PC-3 (cell line): Measurements from ENCODE around the gene EMSY. TPM values are rescaled to one million over a fixed set of nuclear protein-coding genes. Genes with fewer than 3 reads are reported as not detected.

Source experiments
- ATAC-seq: fragments of 200-7000 bp; cut with Tn5 transposase; 2 replicates; pipeline ENCODE4 v1.9.1; 2020; ENCODE audit warnings: mild to moderate bottlenecking, moderate library complexity
- BruUV-seq: library from RNA; stranded (reverse); fragments of 400-500 nt; replicated peaks from 2 replicates; lab custom pipeline; 2021; lab: Mats Ljungman, UMichigan
- CTCF ChIA-PET: fragments of 300-600 bp; sonication (Branson Sonifier 250); formaldehyde crosslinking; loops from one replicate; lab custom pipeline; 2022; ENCODE audit warnings: antibody characterized with exemption; lab: Charles Lee
- POLR2A ChIA-PET: fragments of 300-600 bp; sonication (Branson Sonifier 250); formaldehyde crosslinking; loops from one replicate; lab custom pipeline; 2022; ENCODE audit warnings: antibody characterized with exemption; ENCODE audit not compliant: unreplicated experiment; lab: Charles Lee
- DNase-seq: peaks from one replicate; pipeline ENCODE4 v3.0.0-alpha.2; 2015
- H2AFZ ChIP-seq: fragments of 300-600 bp; sonication (generic); 2 replicates; pipeline ENCODE4 v1.6.0; 2016; ENCODE audit warnings: antibody characterized with exemption, low read length
- H3F3A ChIP-seq: fragments of 300-600 bp; sonication (generic); one replicate; pipeline ENCODE4 v1.6.0; 2017; ENCODE audit warnings: antibody characterized with exemption, low read length, control low read depth, mild to moderate bottlenecking; ENCODE audit not compliant: unreplicated experiment
- H3K27ac ChIP-seq: fragments of 300-600 bp; sonication (generic); 2 replicates; pipeline ENCODE4 v1.5.1; 2016; ENCODE audit warnings: mild to moderate bottlenecking, low read length
- H3K27me3 ChIP-seq: fragments of 300-600 bp; sonication (generic); 2 replicates; pipeline ENCODE4 v1.6.1; 2016; ENCODE audit warnings: low read length, mixed read lengths
- H3K36me3 ChIP-seq: fragments of 300-600 bp; sonication (generic); 2 replicates; pipeline ENCODE4 v1.6.1; 2016; ENCODE audit warnings: low read depth, mixed run types, low read length, mixed read lengths
- H3K4me1 ChIP-seq: fragments of 300-600 bp; sonication (generic); 2 replicates; pipeline ENCODE4 v1.5.1; 2016; ENCODE audit warnings: low read length; ENCODE audit not compliant: insufficient read depth
- H3K4me2 ChIP-seq: fragments of 300-600 bp; sonication (generic); 2 replicates; pipeline ENCODE4 v1.6.0; 2016; ENCODE audit warnings: low read length
- H3K4me3 ChIP-seq: fragments of 300-600 bp; sonication (generic); 2 replicates; pipeline ENCODE4 v1.5.1; 2016; ENCODE audit warnings: mild to moderate bottlenecking, low read length, mixed read lengths
- H3K79me2 ChIP-seq: fragments of 300-600 bp; sonication (generic); 2 replicates; pipeline ENCODE4 v1.6.1; 2017; ENCODE audit warnings: low read length, mixed read lengths
- H3K9ac ChIP-seq: fragments of 300-600 bp; sonication (generic); 2 replicates; pipeline ENCODE4 v1.6.0; 2016; ENCODE audit warnings: mild to moderate bottlenecking, low read length
- H3K9me2 ChIP-seq: fragments of 300-600 bp; sonication (generic); replicated peaks from 2 replicates; pipeline ENCODE4 v1.6.1; 2016; ENCODE audit warnings: mixed run types, low read length, mixed read lengths
- H3K9me3 ChIP-seq: fragments of 300-600 bp; sonication (generic); 2 replicates; pipeline ENCODE4 v1.6.1; 2016; ENCODE audit warnings: low read length, mixed read lengths
- H4K20me1 ChIP-seq: fragments of 300-600 bp; sonication (generic); 2 replicates; pipeline ENCODE4 v1.6.1; 2016; ENCODE audit warnings: low read length, mixed read lengths
- CTCF ChIP-seq: fragments of 300-600 bp; sonication (generic); conservative IDR thresholded peaks from 2 replicates; pipeline ENCODE4 v1.5.1; 2017; ENCODE audit warnings: antibody characterized with exemption, low read depth, mild to moderate bottlenecking, low read length
- EZH2 ChIP-seq: fragments of 300-600 bp; sonication (generic); IDR thresholded peaks from one replicate; pipeline ENCODE4 v1.6.1; 2017; ENCODE audit warnings: antibody characterized with exemption, mild to moderate bottlenecking, low read length; ENCODE audit not compliant: unreplicated experiment
- EZH2phosphoT487 ChIP-seq: fragments of 300-600 bp; sonication (generic); IDR thresholded peaks from 2 replicates; pipeline ENCODE4 v1.6.1; 2018; ENCODE audit warnings: mild to moderate bottlenecking, antibody characterized with exemption, low read length, borderline replicate concordance
- intact Hi-C: fragments of 100-400 bp; cut with micrococcal nuclease; formaldehyde crosslinking; loops from 2 replicates; pipeline ENCODE4 v1.9.0; 2023
- total RNA-seq: library from RNA; depleted of rRNA; stranded (reverse); fragments of >200 nt; gene quantifications from 2 replicates; pipeline ENCODE4 v1.2.3, GENCODE V29; 2014

EMSY gene
- total RNA-seq, 1 experiment from 2014 or later, result 51.1 TPM

DNA sequence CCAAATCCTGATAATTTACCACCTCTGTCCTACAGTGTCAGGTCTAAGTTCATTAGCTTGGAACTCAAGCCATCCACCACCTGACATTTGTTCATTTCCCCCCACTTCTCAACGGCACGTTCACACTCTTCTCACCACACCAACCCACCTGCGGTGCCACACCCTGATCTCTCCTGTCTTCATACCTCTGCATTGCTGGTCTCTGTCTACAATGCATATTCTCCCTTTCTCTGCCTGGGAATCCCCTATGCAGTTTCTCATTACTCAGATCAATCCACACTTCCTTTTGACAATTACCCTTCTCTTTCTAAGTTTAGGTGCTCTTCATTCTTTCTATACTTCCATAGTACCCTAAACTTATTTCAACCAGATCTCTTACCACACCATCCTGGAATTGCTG is 20.4 kb upstream of the EMSY start:
- intact Hi-C loops, result no loop called here
- Histone ChIP-seq H3K36me3 (no peaks in the 10 kb centered on the region), H3K27me3 (no peaks in the 10 kb centered on the region), H3K4me2 (no peak overlapping the region), H3K79me2 (no peaks in the 10 kb centered on the region), H3K4me3 (no peak overlapping the region), H3K4me1 (no peaks in the 10 kb centered on the region), H3K9me2 (no peaks in the 10 kb centered on the region), H3K9me3 (no peaks in the 10 kb centered on the region), H3K9ac (no peak overlapping the region), H3K27ac (no peak overlapping the region), H3F3A (no peaks in the 10 kb centered on the region), H4K20me1 (no peaks in the 10 kb centered on the region), H2AFZ (no peak overlapping the region)
- no TSS peak for BruUV-seq
- ChIA-PET CTCF (no interaction called here), POLR2A (no interaction called here)
- no peak for ATAC-seq
- no peak for TF ChIP-seq EZH2
- TF ChIP-seq EZH2phosphoT487, result no peak
- no peak for DNase-seq

DNA sequence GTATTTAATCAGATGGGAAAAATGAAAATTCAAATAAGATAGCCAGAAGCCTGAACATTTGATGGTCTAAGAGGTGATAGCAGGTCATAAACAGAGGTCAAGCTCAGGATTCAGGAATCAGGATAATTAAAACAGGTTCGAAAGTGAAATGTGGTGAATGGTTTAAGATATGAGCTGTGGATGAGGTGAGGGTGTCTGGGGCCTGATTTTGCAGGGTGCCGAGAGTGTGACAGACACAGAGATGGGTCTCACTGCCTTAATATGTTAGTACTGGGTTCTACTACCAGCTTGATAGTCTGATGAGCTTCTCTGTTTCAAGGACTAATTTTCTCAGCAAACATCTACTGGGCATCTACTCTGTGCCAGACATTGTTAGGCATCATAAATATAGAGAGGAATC is 19.9 kb upstream of the EMSY start:
- Histone ChIP-seq H2AFZ (no peak overlapping the region), H3K79me2 (no peaks in the 10 kb centered on the region), H4K20me1 (no peaks in the 10 kb centered on the region), H3K4me2 (no peak overlapping the region), H3K9ac (no peak overlapping the region), H3K36me3 (no peaks in the 10 kb centered on the region), H3K9me3 (no peaks in the 10 kb centered on the region), H3K4me3 (no peak overlapping the region), H3F3A (no peaks in the 10 kb centered on the region), H3K27ac (no peak overlapping the region), H3K9me2 (no peaks in the 10 kb centered on the region), H3K27me3 (no peaks in the 10 kb centered on the region), H3K4me1 (no peaks in the 10 kb centered on the region)
- ChIA-PET CTCF (no interaction called here), POLR2A (no interaction called here)
- TF ChIP-seq EZH2phosphoT487, result no peak
- no peak for TF ChIP-seq EZH2
- no peak for TF ChIP-seq CTCF
- intact Hi-C loops, result no loop called here
- BruUV-seq, result no TSS peak
- DNase-seq (no peak), ATAC-seq (no peak)

DNA sequence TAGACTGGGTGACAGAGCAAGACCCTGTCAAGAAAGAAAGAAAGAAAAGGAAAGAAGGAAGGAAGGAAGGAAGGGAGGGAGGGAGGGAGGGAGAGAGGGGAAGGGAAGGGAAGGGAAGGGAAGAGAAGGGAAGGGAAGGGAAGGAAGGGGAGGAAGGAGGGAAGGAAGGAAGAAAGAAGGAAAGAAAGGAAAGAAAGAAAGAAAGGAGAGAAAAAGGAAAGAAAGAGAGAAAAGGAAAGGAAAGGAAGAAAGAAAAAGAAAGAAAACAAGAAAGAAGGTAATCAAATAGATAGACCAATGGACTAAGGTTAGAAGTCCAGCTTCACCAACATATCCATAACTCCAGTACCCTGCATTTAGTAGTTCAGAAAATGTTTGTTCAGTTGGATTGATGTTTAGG is 18.2 kb upstream of the EMSY start:
- no peak overlapping the region for H3K4me3 ChIP-seq

More for the DNA sequence above, 18.2 kb upstream of the EMSY start:
- Histone ChIP-seq H3K27me3 (no peaks in the 10 kb centered on the region), H3K9me3 (no peaks in the 10 kb centered on the region), H3K4me2 (no peak overlapping the region), H3K4me1 (no peaks in the 10 kb centered on the region), H2AFZ (no peak overlapping the region), H3K9me2 (no peaks in the 10 kb centered on the region), H4K20me1 (no peaks in the 10 kb centered on the region), H3K79me2 (no peaks in the 10 kb centered on the region), H3F3A (no peaks in the 10 kb centered on the region), H3K27ac (no peak overlapping the region), H3K9ac (no peak overlapping the region), H3K36me3 (no peaks in the 10 kb centered on the region)
- no peak for ATAC-seq
- ChIA-PET POLR2A (no interaction called here), CTCF (no interaction called here)
- no peak for DNase-seq
- TF ChIP-seq CTCF, result no peak
- TF ChIP-seq EZH2, result no peak
- no peak for TF ChIP-seq EZH2phosphoT487
- intact Hi-C loops, result no loop called here
- BruUV-seq, result no TSS peak
